HEK293 (cell line): ENCODE data around the gene PSTPIP1.

ENCODE experiments used
- CTCF ChIA-PET: fragments of 350-600 bp; formaldehyde crosslinking; extraction: SDS; loops from one replicate; lab custom pipeline; 2021; ENCODE audit warnings: antibody characterized with exemption; lab: Yijun Ruan, JAX
- POLR2A ChIA-PET: fragments of 300-600 bp; formaldehyde crosslinking; extraction: SDS; loops from one replicate; lab custom pipeline; 2020; ENCODE audit warnings: antibody characterized with exemption, inconsistent platforms; lab: Yijun Ruan, JAX
- H3K27ac ChIP-seq: fragments of 200-500 bp; sonication (Bioruptor generic); 2 replicates; pipeline ENCODE4 v1.5.1; 2014; ENCODE audit warnings: low read depth, low read length, control low read depth, inconsistent platforms; ENCODE audit errors: extremely low read depth
- H3K36me3 ChIP-seq, 2 experiments: fragments of 200-500 bp in 1 of 2; sonication (Bioruptor generic) in 1 of 2; 1 replicate in 1 of 2; 2 replicates in 1 of 2; pipeline ENCODE4 v1.5.1; 2014 to 2017; ENCODE audit warnings: inconsistent platforms in 2 of 2, low read length in 2 of 2; ENCODE audit not compliant: control insufficient read depth in 2 of 2, insufficient read depth in 1 of 2
- H3K4me1 ChIP-seq: fragments of 200-500 bp; sonication (Bioruptor generic); 2 replicates; pipeline ENCODE4 v1.5.1; 2014; ENCODE audit warnings: mild to moderate bottlenecking, low read length, inconsistent platforms; ENCODE audit not compliant: control insufficient read depth, insufficient read depth
- H3K4me3 ChIP-seq: 2 replicates; pipeline ENCODE4 v1.5.1; 2011; ENCODE audit warnings: low read depth, mild to moderate bottlenecking, control low read depth, low read length, moderate library complexity
- H3K9me3 ChIP-seq: fragments of 200-500 bp; sonication (Bioruptor generic); 2 replicates; pipeline ENCODE4 v1.5.1; 2014; ENCODE audit warnings: low read depth, low read length, inconsistent platforms; ENCODE audit not compliant: control insufficient read depth, insufficient read depth
- BCL11B ChIP-seq: fragments of 450-650 bp; formaldehyde crosslinking; IDR thresholded peaks from 2 replicates; pipeline ENCODE4 v1.5.1; 2016; ENCODE audit warnings: low read depth, missing biosample characterization, missing genetic modification characterization
- ELK4 ChIP-seq: IDR thresholded peaks from 2 replicates; pipeline ENCODE4 v1.6.1; 2011; ENCODE audit warnings: mild to moderate bottlenecking, low read depth, low read length, borderline replicate concordance
- ZFP37 ChIP-seq: fragments of 450-650 bp; formaldehyde crosslinking; IDR thresholded peaks from 2 replicates; pipeline ENCODE4 v1.5.1; 2016; ENCODE audit warnings: missing biosample characterization, missing genetic modification characterization
- ZNF133 ChIP-seq: fragments of 450-650 bp; formaldehyde crosslinking; IDR thresholded peaks from 2 replicates; pipeline ENCODE4 v1.5.1; 2016; ENCODE audit warnings: missing biosample characterization, missing genetic modification characterization
- ZNF146 ChIP-seq: fragments of 450-650 bp; formaldehyde crosslinking; IDR thresholded peaks from 2 replicates; pipeline ENCODE4 v1.5.1; 2016; ENCODE audit warnings: missing biosample characterization, missing genetic modification characterization
- ZNF148 ChIP-seq: fragments of 450-650 bp; formaldehyde crosslinking; IDR thresholded peaks from 2 replicates; pipeline ENCODE4 v1.5.0; 2017; ENCODE audit warnings: missing biosample characterization, missing genetic modification characterization, borderline replicate concordance
- ZNF169 ChIP-seq: fragments of 450-650 bp; formaldehyde crosslinking; IDR thresholded peaks from 2 replicates; pipeline ENCODE4 v1.5.1; 2016; ENCODE audit warnings: missing biosample characterization, missing genetic modification characterization
- ZNF19 ChIP-seq: fragments of 450-650 bp; formaldehyde crosslinking; IDR thresholded peaks from 2 replicates; pipeline ENCODE4; 2016; ENCODE audit warnings: missing biosample characterization, missing genetic modification characterization, low read depth
- ZNF274 ChIP-seq, 2 experiments: fragments of 200-500 bp in 1 of 2; fragments of 450-650 bp in 1 of 2; sonication (Bioruptor generic) in 1 of 2; formaldehyde crosslinking in 1 of 2; IDR thresholded peaks; 2 replicates each; pipeline versions ENCODE4 v1.5.1 to v1.6.1; 2014 to 2016; ENCODE audit warnings: borderline replicate concordance in 1 of 2, inconsistent platforms in 1 of 2, low read length in 1 of 2, missing biosample characterization in 1 of 2, missing genetic modification characterization in 1 of 2
- ZNF561 ChIP-seq: fragments of 450-650 bp; IDR thresholded peaks from 2 replicates; pipeline ENCODE4 v1.5.1; 2018; ENCODE audit warnings: missing biosample characterization, missing genetic modification characterization, borderline replicate concordance
- ZSCAN23 ChIP-seq: fragments of 450-650 bp; formaldehyde crosslinking; IDR thresholded peaks from 2 replicates; pipeline ENCODE4 v1.5.1; 2016; ENCODE audit warnings: missing biosample characterization, missing genetic modification characterization
- ZXDB ChIP-seq: fragments of 450-650 bp; formaldehyde crosslinking; IDR thresholded peaks from 2 replicates; pipeline ENCODE4 v1.5.1; 2016; ENCODE audit warnings: missing biosample characterization, missing genetic modification characterization
- TF ChIP-seq, protein P1 (sequence below): fragments of 450-650 bp; formaldehyde crosslinking; IDR thresholded peaks from 2 replicates; pipeline ENCODE4 v1.5.1; 2016; ENCODE audit warnings: missing biosample characterization, missing genetic modification characterization
- TF ChIP-seq, protein P2 (sequence below): fragments of 450-650 bp; formaldehyde crosslinking; IDR thresholded peaks from 2 replicates; pipeline ENCODE4 v1.5.1; 2016; ENCODE audit warnings: missing biosample characterization, missing genetic modification characterization
- TF ChIP-seq, protein P3 (sequence below): fragments of 450-650 bp; formaldehyde crosslinking; IDR thresholded peaks from 2 replicates; pipeline ENCODE4 v1.5.1; 2016; ENCODE audit warnings: missing biosample characterization, missing genetic modification characterization

The PSTPIP1 gene

DNA sequence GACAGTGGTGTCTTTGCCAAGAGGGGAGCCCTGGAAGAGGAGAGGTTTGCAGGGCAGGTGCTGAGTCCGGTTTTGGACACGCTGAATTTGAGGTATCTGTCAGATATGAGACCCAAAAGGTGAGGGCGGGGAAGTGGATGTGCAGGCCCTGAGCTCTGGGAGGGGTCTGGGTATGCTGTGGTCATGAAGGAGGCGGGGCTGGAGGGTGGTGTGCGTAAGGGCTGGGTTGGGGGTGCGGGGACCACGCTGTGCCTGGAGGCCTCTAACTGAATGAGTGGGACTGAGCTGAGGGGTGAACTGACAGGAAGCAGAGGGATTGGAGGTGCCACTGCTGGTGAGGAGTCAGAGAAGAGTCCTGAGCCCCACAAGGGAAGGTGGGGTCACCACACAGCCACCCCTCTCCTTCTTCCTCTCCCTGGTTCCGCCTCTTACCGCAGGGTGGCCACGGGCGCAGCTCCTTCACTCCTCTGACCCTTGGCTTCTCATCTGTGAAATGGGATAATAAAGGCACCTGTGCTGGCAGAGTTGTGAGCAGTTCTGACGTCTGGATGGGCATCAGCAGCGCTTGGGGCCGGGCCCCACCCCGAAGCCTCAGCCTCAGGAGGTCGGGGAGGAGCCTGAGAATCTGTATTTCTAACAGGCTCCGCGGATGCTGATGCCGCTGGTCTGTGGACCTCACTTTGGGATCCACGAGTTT lies 28.8 kb downstream of the PSTPIP1 start:
- Histone ChIP-seq H3K27ac (no peak overlapping the region), H3K9me3 (no peaks in the 10 kb centered on the region), H3K4me3 (no peak overlapping the region), H3K36me3 (no peaks in the 10 kb centered on the region), H3K4me1 (no peaks in the 10 kb centered on the region)
- TF ChIP-seq, protein P1, sequence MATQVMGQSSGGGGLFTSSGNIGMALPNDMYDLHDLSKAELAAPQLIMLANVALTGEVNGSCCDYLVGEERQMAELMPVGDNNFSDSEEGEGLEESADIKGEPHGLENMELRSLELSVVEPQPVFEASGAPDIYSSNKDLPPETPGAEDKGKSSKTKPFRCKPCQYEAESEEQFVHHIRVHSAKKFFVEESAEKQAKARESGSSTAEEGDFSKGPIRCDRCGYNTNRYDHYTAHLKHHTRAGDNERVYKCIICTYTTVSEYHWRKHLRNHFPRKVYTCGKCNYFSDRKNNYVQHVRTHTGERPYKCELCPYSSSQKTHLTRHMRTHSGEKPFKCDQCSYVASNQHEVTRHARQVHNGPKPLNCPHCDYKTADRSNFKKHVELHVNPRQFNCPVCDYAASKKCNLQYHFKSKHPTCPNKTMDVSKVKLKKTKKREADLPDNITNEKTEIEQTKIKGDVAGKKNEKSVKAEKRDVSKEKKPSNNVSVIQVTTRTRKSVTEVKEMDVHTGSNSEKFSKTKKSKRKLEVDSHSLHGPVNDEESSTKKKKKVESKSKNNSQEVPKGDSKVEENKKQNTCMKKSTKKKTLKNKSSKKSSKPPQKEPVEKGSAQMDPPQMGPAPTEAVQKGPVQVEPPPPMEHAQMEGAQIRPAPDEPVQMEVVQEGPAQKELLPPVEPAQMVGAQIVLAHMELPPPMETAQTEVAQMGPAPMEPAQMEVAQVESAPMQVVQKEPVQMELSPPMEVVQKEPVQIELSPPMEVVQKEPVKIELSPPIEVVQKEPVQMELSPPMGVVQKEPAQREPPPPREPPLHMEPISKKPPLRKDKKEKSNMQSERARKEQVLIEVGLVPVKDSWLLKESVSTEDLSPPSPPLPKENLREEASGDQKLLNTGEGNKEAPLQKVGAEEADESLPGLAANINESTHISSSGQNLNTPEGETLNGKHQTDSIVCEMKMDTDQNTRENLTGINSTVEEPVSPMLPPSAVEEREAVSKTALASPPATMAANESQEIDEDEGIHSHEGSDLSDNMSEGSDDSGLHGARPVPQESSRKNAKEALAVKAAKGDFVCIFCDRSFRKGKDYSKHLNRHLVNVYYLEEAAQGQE (tag by site-specific recombination), result no peak
- TF ChIP-seq ZNF169 (tag by site-specific recombination) (no peak), ZNF133 (tag by site-specific recombination) (no peak), ZSCAN23 (tag by site-specific recombination) (no peak), BCL11B (tag by site-specific recombination) (no peak), ZNF148 (tag by site-specific recombination) (no peak), ZXDB (no peak), ZNF561 (no peak), ELK4 (no peak), ZNF146 (tag by site-specific recombination) (no peak), ZNF274 (IDR thresholded peaks at IDR 0.05; ENCODE audit: low read length) (no peak), ZNF274 (tag by site-specific recombination; IDR thresholded peaks at IDR 0.05; ENCODE audit: borderline replicate concordance) (no peak), ZNF19 (no peak), ZFP37 (tag by site-specific recombination) (no peak)
- TF ChIP-seq, protein P2, sequence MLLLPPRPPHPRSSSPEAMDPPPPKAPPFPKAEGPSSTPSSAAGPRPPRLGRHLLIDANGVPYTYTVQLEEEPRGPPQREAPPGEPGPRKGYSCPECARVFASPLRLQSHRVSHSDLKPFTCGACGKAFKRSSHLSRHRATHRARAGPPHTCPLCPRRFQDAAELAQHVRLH (tag by site-specific recombination), result no peak
- TF ChIP-seq, protein P3, sequence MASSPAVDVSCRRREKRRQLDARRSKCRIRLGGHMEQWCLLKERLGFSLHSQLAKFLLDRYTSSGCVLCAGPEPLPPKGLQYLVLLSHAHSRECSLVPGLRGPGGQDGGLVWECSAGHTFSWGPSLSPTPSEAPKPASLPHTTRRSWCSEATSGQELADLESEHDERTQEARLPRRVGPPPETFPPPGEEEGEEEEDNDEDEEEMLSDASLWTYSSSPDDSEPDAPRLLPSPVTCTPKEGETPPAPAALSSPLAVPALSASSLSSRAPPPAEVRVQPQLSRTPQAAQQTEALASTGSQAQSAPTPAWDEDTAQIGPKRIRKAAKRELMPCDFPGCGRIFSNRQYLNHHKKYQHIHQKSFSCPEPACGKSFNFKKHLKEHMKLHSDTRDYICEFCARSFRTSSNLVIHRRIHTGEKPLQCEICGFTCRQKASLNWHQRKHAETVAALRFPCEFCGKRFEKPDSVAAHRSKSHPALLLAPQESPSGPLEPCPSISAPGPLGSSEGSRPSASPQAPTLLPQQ (tag by site-specific recombination), result no peak
- POLR2A ChIA-PET, result interaction anchor here (0.6 to 1.2 kb wide), 3 partner anchors 10 to 161 kb away, joined by 3 read pairs; no protein-coding TSS in a partner anchor
- CTCF ChIA-PET, result interaction anchor here (0.6 to 4.3 kb wide), 24 partner anchors 10 to 979 kb away, joined by 3 to 32 read pairs (median 3); partner anchors contain the start of gene SCAPER
